ENCODE data around the gene HS2ST1. TPM values are rescaled to one million over a fixed set of nuclear protein-coding genes. Genes with fewer than 3 reads are reported as not detected.

Gene HS2ST1
- total RNA-seq (2022; extraction: Qiagen RNA extraction), result 10.1 to 11.7 TPM (median 11.6 TPM) in 5 replicates

GRCh38 chr1:86914601-86914997 lies at the start of gene HS2ST1:
TSS of gene HS2ST1 (plus strand) at chr1:86914635.

GRCh38 chr1:86913896-86914600 lies 387 bp upstream of the HS2ST1 start, which contains the start of gene SELENOF:
TSS of gene SELENOF (minus strand) at chr1:86914126. CDS start at chr1:86914111, 15 bp downstream.

Other genes starting within 250 kb of the HS2ST1 start
- 33.3 to 37.6 TPM (median 36.7 TPM) in 5 replicates for gene SH3GLB1, start 210.1 kb upstream of the HS2ST1 start, total RNA-seq (2022; extraction: Qiagen RNA extraction)
- gene SELENOF, start 509 bp upstream of the HS2ST1 start, total RNA-seq (2022; extraction: Qiagen RNA extraction), result 147 to 191 TPM (median 151 TPM) in 5 replicates

All from A549 treated with AZD2906 at 1 μM for 4 hours (cell line).